Fibroblast of villous mesenchyme (primary cell): ENCODE data around the gene PTPN22. TPM values are rescaled to one million over a fixed set of nuclear protein-coding genes. Genes with fewer than 3 reads are reported as not detected.

ENCODE experiments used
- DNase-seq: peaks from one replicate; pipeline ENCODE4 v3.0.0-alpha.2; 2010; ENCODE audit warnings: low read depth
- H3K4me3 ChIP-seq: 2 replicates; pipeline ENCODE4 v1.5.1; 2011; ENCODE audit warnings: low read depth, mild to moderate bottlenecking, low read length
- CTCF ChIP-seq: IDR thresholded peaks from 2 replicates; pipeline ENCODE4 v1.5.1; 2012; ENCODE audit warnings: low read depth, mild to moderate bottlenecking, low read length; ENCODE audit not compliant: insufficient read depth
- total RNA-seq: library from RNA; depleted of rRNA; stranded (reverse); fragments of >200 nt; gene quantifications from 2 replicates; pipeline ENCODE4 v1.2.3, GENCODE V29; 2012

PTPN22 gene
- total RNA-seq: 0.32 and 0.86 TPM in 2 replicates

- no peak for TF ChIP-seq CTCF
- H3K4me3 ChIP-seq: no peak within 1 kb of the TSS
Observed at GRCh38 chr1:113871597-113872113, at the start of gene PTPN22. PTPN22 (minus strand) TSS chr1:113871712.

GRCh38 chr1:113918243-113918642 is 46.7 kb upstream of the PTPN22 start:
- no peak for DNase-seq
- TF ChIP-seq CTCF: no peak
- H3K4me3 ChIP-seq: no peak overlapping the region

More at GRCh38 chr1:113871597-113872113, at the start of gene PTPN22:
- peak; percentile 42 for DNase-seq

- peak; percentile 13 for DNase-seq
- no peak for TF ChIP-seq CTCF
- H3K4me3 ChIP-seq: no peak overlapping the region
Observed at GRCh38 chr1:113917400-113918082, 46.0 kb upstream of the PTPN22 start.

- no peak overlapping the region for H3K4me3 ChIP-seq
- DNase-seq: no peak
- TF ChIP-seq CTCF: no peak
Observed at GRCh38 chr1:113916974-113917373, 45.5 kb upstream of the PTPN22 start.

- TF ChIP-seq CTCF: no peak
- no peak overlapping the region for H3K4me3 ChIP-seq
- no peak for DNase-seq
Observed at GRCh38 chr1:113913887-113914664, 42.6 kb upstream of the PTPN22 start.

GRCh38 chr1:113913312-113913668 is 41.8 kb upstream of the PTPN22 start:
- no peak overlapping the region for H3K4me3 ChIP-seq
- no peak for DNase-seq
- TF ChIP-seq CTCF: no peak
